GM23248 (cell line): ENCODE results near the gene POLN. TPM values are rescaled to one million over a fixed set of nuclear protein-coding genes. Genes with fewer than 3 reads are reported as not detected.
A peak's percentile ranks its signal among the peaks of the same experiment; 100 is the strongest.

Experiments
- DNase-seq: peaks from one replicate; pipeline ENCODE4 v3.0.0-alpha.2; 2015
- H2AFZ ChIP-seq: fragments of 200-600 bp; sonication (generic); 2 replicates; pipeline ENCODE4 v1.6.1; 2016; ENCODE audit warnings: antibody characterized with exemption
- H3F3A ChIP-seq: fragments of 200-600 bp; sonication (generic); 2 replicates; pipeline ENCODE4 v1.6.1; 2016; ENCODE audit warnings: mild to moderate bottlenecking, antibody characterized with exemption, mixed run types; ENCODE audit not compliant: insufficient read depth
- H3K27ac ChIP-seq: fragments of 200-600 bp; sonication (generic); 2 replicates; pipeline ENCODE4 v1.5.1; 2016; ENCODE audit warnings: mild to moderate bottlenecking
- H3K27me3 ChIP-seq: fragments of 200-600 bp; sonication (generic); replicated peaks from 2 replicates; pipeline ENCODE4 v1.6.1; 2016; ENCODE audit warnings: mild to moderate bottlenecking; ENCODE audit not compliant: insufficient read depth
- H3K36me3 ChIP-seq: fragments of 200-600 bp; sonication (generic); 2 replicates; pipeline ENCODE4 v1.6.1; 2016; ENCODE audit warnings: low read depth, mild to moderate bottlenecking
- H3K4me1 ChIP-seq: fragments of 200-600 bp; sonication (generic); 2 replicates; pipeline ENCODE4 v1.6.1; 2016; ENCODE audit warnings: mild to moderate bottlenecking; ENCODE audit not compliant: insufficient read depth
- H3K4me2 ChIP-seq: fragments of 200-600 bp; sonication (generic); one replicate; pipeline ENCODE4 v1.6.1; 2016; ENCODE audit warnings: mild to moderate bottlenecking; ENCODE audit not compliant: unreplicated experiment
- H3K4me3 ChIP-seq: fragments of 200-600 bp; sonication (generic); 2 replicates; pipeline ENCODE4 v1.5.1; 2016; ENCODE audit warnings: mild to moderate bottlenecking
- H3K79me2 ChIP-seq: fragments of 200-600 bp; sonication (generic); 2 replicates; pipeline ENCODE4 v1.6.1; 2016; ENCODE audit warnings: mild to moderate bottlenecking; ENCODE audit not compliant: insufficient read depth
- H3K9ac ChIP-seq: fragments of 200-600 bp; sonication (generic); 2 replicates; pipeline ENCODE4 v1.6.1; 2016; ENCODE audit warnings: mild to moderate bottlenecking
- H3K9me2 ChIP-seq: fragments of 200-600 bp; sonication (generic); 2 replicates; pipeline ENCODE4 v1.6.1; 2016; ENCODE audit warnings: mixed run types, mild to moderate bottlenecking, moderate library complexity; ENCODE audit not compliant: insufficient read depth
- H3K9me3 ChIP-seq: fragments of 200-600 bp; sonication (generic); one replicate; pipeline ENCODE4 v1.6.1; 2017; ENCODE audit warnings: low read depth
- H4K20me1 ChIP-seq: fragments of 200-600 bp; sonication (generic); 2 replicates; pipeline ENCODE4 v1.6.0; 2016; ENCODE audit not compliant: insufficient read depth
- EZH2 ChIP-seq: fragments of 200-600 bp; sonication (generic); IDR thresholded peaks from 2 replicates; pipeline ENCODE4 v1.6.1; 2018; ENCODE audit warnings: antibody characterized with exemption, mild to moderate bottlenecking; ENCODE audit not compliant: insufficient read depth, poor library complexity, severe bottlenecking
- EZH2phosphoT487 ChIP-seq: fragments of 200-600 bp; sonication (generic); IDR thresholded peaks from 2 replicates; pipeline ENCODE4 v1.6.1; 2018; ENCODE audit warnings: antibody characterized with exemption, moderate library complexity, mild to moderate bottlenecking, low read depth; ENCODE audit not compliant: insufficient read depth
- WGBS, 2 experiments: methylation state at CpG; one replicate each; pipeline ENCODE4 v1.1.6; 2015 to 2017; ENCODE audit warnings: low lambda C conversion rate in 2 of 2, low coverage in 1 of 2; ENCODE audit errors: missing lambda C conversion rate in 2 of 2; 5-methylcytosine and 5-hydroxymethylcytosine counted together
- in situ Hi-C: fragments of 300-500 bp; cut with MboI; formaldehyde crosslinking; loops from 2 replicates; pipeline ENCODE4 v1.15.0; 2020
- polyA plus RNA-seq: library from polyadenylated mRNA; unstranded; fragments of >200 nt; fragmentation: Nextera tagmentation; extraction: Ambion mirVana; gene quantifications from 2 replicates; pipeline ENCODE4 v1.2.1, GENCODE V29; 2016
- total RNA-seq: library from RNA; depleted of rRNA; stranded (reverse); fragments of >200 nt; shearing (Covaris generic); gene quantifications from 2 replicates; pipeline ENCODE4 v1.2.3, GENCODE V29; 2014

POLN gene
- total and polyA plus RNA-seq, 2 experiments from 2014 or later: 1.6 to 3.9 TPM

DNA sequence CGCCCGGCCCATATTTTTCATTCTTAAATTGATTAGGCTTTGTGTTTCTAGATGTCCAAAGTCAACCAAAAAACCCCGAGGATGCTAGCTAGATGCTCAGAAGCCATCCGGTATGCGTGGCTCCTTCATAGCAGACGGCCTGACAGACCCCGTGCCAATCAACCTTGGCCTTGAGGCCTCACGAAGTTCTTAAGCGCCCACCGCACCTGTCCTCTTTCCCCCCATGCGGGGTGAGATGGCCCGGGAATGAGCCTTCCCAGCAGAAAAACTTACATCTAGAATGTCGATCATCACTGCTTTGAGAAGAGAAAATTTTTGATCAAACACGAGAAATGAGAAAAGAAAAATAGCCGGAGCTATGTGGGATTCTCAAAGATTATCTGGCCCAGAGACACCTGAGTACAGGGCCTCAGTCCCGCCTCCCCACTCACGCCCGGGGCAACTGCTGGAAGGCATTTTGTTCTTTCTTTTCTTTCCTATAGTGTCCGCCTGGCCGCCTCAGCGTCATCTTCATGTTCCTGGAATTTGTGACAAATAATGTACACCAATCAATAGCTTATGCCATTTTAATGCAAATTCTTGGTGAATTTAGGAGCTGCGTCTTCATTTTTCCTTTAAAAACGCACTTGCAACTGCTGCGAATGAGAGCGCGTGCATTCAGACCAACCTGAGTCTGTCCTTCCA, 184.4 kb downstream of the POLN start:
- in situ Hi-C loops: no loop called here
- Histone ChIP-seq H3K4me2 (no peak overlapping the region), H3K4me3 (no peak overlapping the region), H4K20me1 (no peaks in the 10 kb centered on the region), H3K27me3 (peaks cover 45% of the 10 kb centered on the region), H3F3A (no peaks in the 10 kb centered on the region), H2AFZ (no peak overlapping the region), H3K9ac (no peak overlapping the region), H3K9me3 (no peaks in the 10 kb centered on the region), H3K4me1 (no peaks in the 10 kb centered on the region), H3K27ac (no peak overlapping the region), H3K79me2 (no peaks in the 10 kb centered on the region), H3K36me3 (no peaks in the 10 kb centered on the region), H3K9me2 (no peaks in the 10 kb centered on the region)
- 67 to 68% methylated on average over 26 of the region's 26 CpGs for WGBS, 2 experiments
- TF ChIP-seq EZH2 (peak; percentile 81), EZH2phosphoT487 (no peak; the same call in 1 of the 2 replicates)
- no peak for DNase-seq

- 50 to 65% methylated on average over 6 of the region's 6 CpGs for WGBS, 2 experiments
- no peak for DNase-seq
- Histone ChIP-seq H3K9ac (no peak overlapping the region), H3K27ac (no peak overlapping the region), H3F3A (no peaks in the 10 kb centered on the region), H3K9me2 (no peaks in the 10 kb centered on the region), H4K20me1 (no peaks in the 10 kb centered on the region), H3K9me3 (no peaks in the 10 kb centered on the region), H3K4me1 (no peaks in the 10 kb centered on the region), H3K79me2 (no peaks in the 10 kb centered on the region), H3K27me3 (peaks cover 50% of the 10 kb centered on the region), H3K4me2 (no peak overlapping the region), H2AFZ (no peak overlapping the region), H3K4me3 (no peak overlapping the region), H3K36me3 (no peaks in the 10 kb centered on the region)
- TF ChIP-seq EZH2: no peak
- in situ Hi-C loops: no loop called here
Observed at GRCh38 chr4:2054217-2054616, 187.7 kb downstream of the POLN start.

DNA sequence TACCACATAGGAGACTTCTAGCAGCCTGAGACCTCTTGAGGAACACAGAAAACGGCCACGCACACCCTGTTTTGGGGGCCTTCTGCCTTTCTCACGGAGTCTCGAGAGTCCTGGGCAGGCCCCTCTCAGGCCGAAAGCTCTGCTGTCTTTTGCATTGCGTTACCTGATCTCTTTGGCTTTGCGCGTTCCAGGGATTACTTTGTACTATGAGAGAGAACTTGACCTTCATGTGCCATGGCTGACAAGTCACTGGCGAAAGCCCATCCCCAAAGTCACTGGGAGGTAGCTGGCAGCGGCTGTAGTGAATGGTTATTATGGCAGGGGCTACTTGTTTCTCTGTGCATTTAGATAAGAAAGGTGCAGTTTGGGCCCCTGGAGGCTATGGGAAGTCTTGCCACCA, 190.8 kb downstream of the POLN start:
- in situ Hi-C loops: no loop called here
- 71 to 75% methylated on average over 10 of the region's 10 CpGs for WGBS, 2 experiments
- Histone ChIP-seq H4K20me1 (no peaks in the 10 kb centered on the region), H3K27me3 (peaks cover 30% of the 10 kb centered on the region), H2AFZ (no peak overlapping the region), H3K36me3 (no peaks in the 10 kb centered on the region), H3F3A (no peaks in the 10 kb centered on the region), H3K27ac (no peak overlapping the region), H3K4me1 (no peaks in the 10 kb centered on the region), H3K9ac (no peak overlapping the region), H3K4me2 (no peak overlapping the region), H3K79me2 (no peaks in the 10 kb centered on the region), H3K9me3 (no peaks in the 10 kb centered on the region), H3K4me3 (no peak overlapping the region), H3K9me2 (no peaks in the 10 kb centered on the region)
- no peak for DNase-seq
- TF ChIP-seq EZH2 (no peak), EZH2phosphoT487 (no peak)

DNA sequence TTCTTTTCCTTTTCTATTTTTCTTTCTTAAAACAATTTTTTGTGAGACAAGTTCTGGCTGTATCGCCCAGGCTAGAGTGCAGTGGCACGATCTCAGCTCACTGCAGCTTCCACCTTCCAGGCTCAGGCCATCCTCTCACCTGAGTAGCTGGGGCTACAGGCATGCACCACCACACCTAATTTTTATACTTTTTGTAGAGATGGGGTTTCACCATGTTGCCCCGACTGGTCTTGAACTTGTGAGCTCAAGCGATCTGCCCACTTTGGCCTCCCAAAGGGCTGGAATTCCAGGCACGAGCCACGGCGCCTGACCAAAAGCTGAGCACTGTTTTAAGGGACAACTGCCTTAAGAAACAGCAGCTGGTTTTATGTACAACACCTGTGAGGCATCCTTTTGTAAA, 192.1 kb downstream of the POLN start:
- H3K27me3 ChIP-seq: peaks cover 24% of the 10 kb centered on the region
- H3K9ac ChIP-seq: no peak overlapping the region
- no peak overlapping the region for H3K4me2 ChIP-seq
- H3K27ac ChIP-seq: no peak overlapping the region
- no peak for DNase-seq
- H3K4me3 ChIP-seq: no peak overlapping the region
- H3K36me3 ChIP-seq: no peaks in the 10 kb centered on the region
- TF ChIP-seq EZH2phosphoT487: no peak
- TF ChIP-seq EZH2: no peak
- H3F3A ChIP-seq: no peaks in the 10 kb centered on the region
- no peaks in the 10 kb centered on the region for H3K9me3 ChIP-seq
- H4K20me1 ChIP-seq: no peaks in the 10 kb centered on the region
- WGBS, 2 experiments: 80 to 82% methylated on average over 7 of the region's 7 CpGs
- in situ Hi-C loops: no loop called here
- no peak overlapping the region for H2AFZ ChIP-seq
- no peaks in the 10 kb centered on the region for H3K9me2 ChIP-seq
- no peaks in the 10 kb centered on the region for H3K79me2 ChIP-seq
- H3K4me1 ChIP-seq: no peaks in the 10 kb centered on the region

- no peak overlapping the region for H3K9ac ChIP-seq
- H2AFZ ChIP-seq: no peak overlapping the region
- no peaks in the 10 kb centered on the region for H3K79me2 ChIP-seq
- H3K27me3 ChIP-seq: peaks cover 24% of the 10 kb centered on the region
- H3K4me3 ChIP-seq: no peak overlapping the region
- no peaks in the 10 kb centered on the region for H3K9me3 ChIP-seq
- no peaks in the 10 kb centered on the region for H3F3A ChIP-seq
- H3K4me2 ChIP-seq: no peak overlapping the region
- in situ Hi-C loops: no loop called here
- H4K20me1 ChIP-seq: no peaks in the 10 kb centered on the region
- WGBS, 2 experiments: 59 to 61% methylated on average over 7 of the region's 7 CpGs
- no peak overlapping the region for H3K27ac ChIP-seq
- H3K36me3 ChIP-seq: no peaks in the 10 kb centered on the region
- TF ChIP-seq EZH2phosphoT487 (no peak), EZH2 (no peak)
- no peaks in the 10 kb centered on the region for H3K4me1 ChIP-seq
- DNase-seq: no peak
- no peaks in the 10 kb centered on the region for H3K9me2 ChIP-seq
Observed at GRCh38 chr4:2049381-2049780, 192.5 kb downstream of the POLN start.
